HepG2 (cell line): ENCODE results near the gene LITAFD. TPM values are rescaled to one million over a fixed set of nuclear protein-coding genes. Genes with fewer than 3 reads are reported as not detected.

Experiments
- DZIP1 ChIP-seq: sonication (generic); formaldehyde crosslinking; IDR thresholded peaks from 2 replicates; pipeline ENCODE4 v1.5.0; 2020; ENCODE audit warnings: mild to moderate bottlenecking, missing genetic modification reagents
- SATB2 ChIP-seq: sonication (generic); formaldehyde crosslinking; IDR thresholded peaks from 2 replicates; pipeline ENCODE4 v1.5.0; 2020; ENCODE audit warnings: missing genetic modification reagents
- TBX3 ChIP-seq: fragments of 450-650 bp; IDR thresholded peaks from 2 replicates; pipeline ENCODE4 v1.6.1; 2017; ENCODE audit warnings: antibody characterized with exemption, mild to moderate bottlenecking, inconsistent platforms, borderline replicate concordance
- TEAD2 ChIP-seq: sonication (generic); formaldehyde crosslinking; IDR thresholded peaks from 2 replicates; pipeline ENCODE4 v1.9.0; 2021; ENCODE audit warnings: missing genetic modification reagents
- ZFP62 ChIP-seq: sonication (generic); formaldehyde crosslinking; IDR thresholded peaks from 2 replicates; pipeline ENCODE4 v1.4.0; 2020; ENCODE audit warnings: missing genetic modification reagents
- ZKSCAN1 ChIP-seq: fragments of 150-350 bp; IDR thresholded peaks from 2 replicates; pipeline ENCODE4 v1.6.1; 2014; ENCODE audit warnings: low read length
- ZNF34 ChIP-seq: sonication (generic); formaldehyde crosslinking; IDR thresholded peaks from 2 replicates; pipeline ENCODE4 v1.4.0; 2020; ENCODE audit warnings: mild to moderate bottlenecking, missing genetic modification reagents, borderline replicate concordance
- ZNF609 ChIP-seq: sonication (generic); formaldehyde crosslinking; IDR thresholded peaks from 2 replicates; pipeline ENCODE4 v1.4.0; 2020; ENCODE audit warnings: mild to moderate bottlenecking, missing genetic modification reagents, borderline replicate concordance
- polyA plus RNA-seq, 8 experiments: library from polyadenylated mRNA; depleted of rRNA in 3 of 8; stranded (reverse) in 7 of 8; unstranded in 1 of 8; fragments of >200 nt; fragmentation: Illumina TruSeq in 4 of 8; extraction: Trizol in 4 of 8; gene quantifications; 2 replicates each; pipeline versions ENCODE4 v1.2.1 to v1.2.3, GENCODE V29; 2011 to 2016; ENCODE audit warnings: low read depth in 4 of 8, missing spikeins in 1 of 8, mixed read lengths in 1 of 8; ENCODE audit not compliant: insufficient read depth in 1 of 8
- total RNA-seq, 5 experiments: library from RNA; depleted of rRNA; stranded (reverse); fragments of >200 nt; fragmentation: Illumina TruSeq; extraction: Trizol; gene quantifications; 2 replicates each; pipeline ENCODE4 v1.2.3, GENCODE V29; 2016; ENCODE audit warnings: low read depth in 1 of 5
- TF ChIP-seq, protein P1 (sequence below): sonication (generic); formaldehyde crosslinking; IDR thresholded peaks from 2 replicates; pipeline ENCODE4 v1.8.1; 2023; ENCODE audit warnings: missing genetic modification reagents, mild to moderate bottlenecking, borderline replicate concordance
- TF ChIP-seq, protein P2 (sequence below): IDR thresholded peaks from 2 replicates; pipeline ENCODE4 v1.6.1; 2016; ENCODE audit warnings: low read depth, borderline replicate concordance
- TF ChIP-seq, protein P3 (sequence below): sonication (generic); formaldehyde crosslinking; IDR thresholded peaks from 2 replicates; pipeline ENCODE4 v1.4.0; 2020; ENCODE audit warnings: mild to moderate bottlenecking, low read depth, missing genetic modification reagents
- TF ChIP-seq, protein P4 (sequence below): sonication (generic); formaldehyde crosslinking; conservative IDR thresholded peaks from 2 replicates; pipeline ENCODE4 v1.5.0; 2020; ENCODE audit warnings: missing genetic modification reagents
- TF ChIP-seq, protein P5 (sequence below): sonication (generic); formaldehyde crosslinking; IDR thresholded peaks from 2 replicates; pipeline ENCODE4 v1.9.0; 2021; ENCODE audit warnings: missing genetic modification reagents, mild to moderate bottlenecking, borderline replicate concordance
- TF ChIP-seq, protein P6 (sequence below): sonication (generic); formaldehyde crosslinking; IDR thresholded peaks from 2 replicates; pipeline ENCODE4 v1.5.0; 2020; ENCODE audit warnings: missing genetic modification reagents

Gene LITAFD
- total and polyA plus RNA-seq, 2 of the 13 experiments (the other 11 are each of a cell fraction or from before 2014, with no cell fraction given): not detected

DNA sequence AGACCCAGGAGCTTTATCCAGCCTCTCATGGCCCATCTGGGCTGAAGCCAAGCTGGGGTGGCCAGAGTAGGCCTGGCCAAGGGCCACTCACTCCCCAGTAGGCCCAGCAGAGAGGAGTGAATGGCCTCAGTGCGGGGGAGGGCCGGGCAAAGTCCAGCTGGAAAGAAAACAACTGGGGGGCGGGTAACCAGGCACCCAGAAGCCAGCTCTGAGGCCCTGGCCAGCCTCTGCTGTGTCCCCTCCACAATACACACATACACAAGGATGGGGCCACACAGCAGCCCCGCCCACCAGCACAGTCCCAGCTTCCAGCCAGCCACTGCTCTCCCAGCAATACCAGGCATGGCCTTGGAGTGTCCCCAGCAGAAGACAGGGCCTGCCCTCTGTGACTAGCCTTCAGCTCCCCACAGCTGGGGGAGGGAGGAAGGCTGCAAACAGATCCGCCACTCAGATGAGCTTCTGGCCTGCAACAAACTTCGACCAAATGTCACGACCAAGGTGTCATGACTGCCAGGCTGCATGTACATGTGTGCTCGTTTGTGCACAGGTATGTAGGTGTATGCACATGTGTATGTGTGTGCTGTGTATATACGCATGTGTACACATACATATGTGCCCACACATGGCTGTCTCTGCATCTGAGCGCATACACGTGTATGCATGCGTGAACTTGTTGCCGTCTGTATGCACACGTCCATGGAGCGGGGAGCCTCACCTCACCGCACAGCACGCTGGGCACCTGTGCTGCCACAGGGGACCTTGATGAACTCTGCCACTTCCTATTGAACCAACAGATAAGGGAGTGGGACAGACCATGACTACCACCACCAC lies 18.3 kb upstream of the LITAFD start (continued):
- TF ChIP-seq, protein P1, sequence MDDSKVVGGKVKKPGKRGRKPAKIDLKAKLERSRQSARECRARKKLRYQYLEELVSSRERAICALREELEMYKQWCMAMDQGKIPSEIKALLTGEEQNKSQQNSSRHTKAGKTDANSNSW (CRISPR knock-in tag): no peak
- TF ChIP-seq, protein P2, sequence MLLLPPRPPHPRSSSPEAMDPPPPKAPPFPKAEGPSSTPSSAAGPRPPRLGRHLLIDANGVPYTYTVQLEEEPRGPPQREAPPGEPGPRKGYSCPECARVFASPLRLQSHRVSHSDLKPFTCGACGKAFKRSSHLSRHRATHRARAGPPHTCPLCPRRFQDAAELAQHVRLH (CRISPR knock-in tag): peak; percentile 98
- TF ChIP-seq TEAD2 (no peak; the same call in none of the 2 replicates), ZKSCAN1 (peak; percentile 58; the same call in 1 of the 2 replicates), TBX3 (peak; percentile 91; the same call in 1 of the 2 replicates), SATB2 (CRISPR knock-in tag) (0 out of 2 replicates have a peak, but pooled peaks have one; percentile 91), ZNF34 (peak; percentile 93), DZIP1 (no peak), ZFP62 (CRISPR knock-in tag) (no peak), ZNF609 (CRISPR knock-in tag) (peak; percentile 96)
- TF ChIP-seq, protein P3, sequence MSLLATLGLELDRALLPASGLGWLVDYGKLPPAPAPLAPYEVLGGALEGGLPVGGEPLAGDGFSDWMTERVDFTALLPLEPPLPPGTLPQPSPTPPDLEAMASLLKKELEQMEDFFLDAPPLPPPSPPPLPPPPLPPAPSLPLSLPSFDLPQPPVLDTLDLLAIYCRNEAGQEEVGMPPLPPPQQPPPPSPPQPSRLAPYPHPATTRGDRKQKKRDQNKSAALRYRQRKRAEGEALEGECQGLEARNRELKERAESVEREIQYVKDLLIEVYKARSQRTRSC (CRISPR knock-in tag): peak; percentile 96
- TF ChIP-seq, protein P4, sequence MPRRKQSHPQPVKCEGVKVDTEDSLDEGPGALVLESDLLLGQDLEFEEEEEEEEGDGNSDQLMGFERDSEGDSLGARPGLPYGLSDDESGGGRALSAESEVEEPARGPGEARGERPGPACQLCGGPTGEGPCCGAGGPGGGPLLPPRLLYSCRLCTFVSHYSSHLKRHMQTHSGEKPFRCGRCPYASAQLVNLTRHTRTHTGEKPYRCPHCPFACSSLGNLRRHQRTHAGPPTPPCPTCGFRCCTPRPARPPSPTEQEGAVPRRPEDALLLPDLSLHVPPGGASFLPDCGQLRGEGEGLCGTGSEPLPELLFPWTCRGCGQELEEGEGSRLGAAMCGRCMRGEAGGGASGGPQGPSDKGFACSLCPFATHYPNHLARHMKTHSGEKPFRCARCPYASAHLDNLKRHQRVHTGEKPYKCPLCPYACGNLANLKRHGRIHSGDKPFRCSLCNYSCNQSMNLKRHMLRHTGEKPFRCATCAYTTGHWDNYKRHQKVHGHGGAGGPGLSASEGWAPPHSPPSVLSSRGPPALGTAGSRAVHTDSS: no peak
- TF ChIP-seq, protein P5, sequence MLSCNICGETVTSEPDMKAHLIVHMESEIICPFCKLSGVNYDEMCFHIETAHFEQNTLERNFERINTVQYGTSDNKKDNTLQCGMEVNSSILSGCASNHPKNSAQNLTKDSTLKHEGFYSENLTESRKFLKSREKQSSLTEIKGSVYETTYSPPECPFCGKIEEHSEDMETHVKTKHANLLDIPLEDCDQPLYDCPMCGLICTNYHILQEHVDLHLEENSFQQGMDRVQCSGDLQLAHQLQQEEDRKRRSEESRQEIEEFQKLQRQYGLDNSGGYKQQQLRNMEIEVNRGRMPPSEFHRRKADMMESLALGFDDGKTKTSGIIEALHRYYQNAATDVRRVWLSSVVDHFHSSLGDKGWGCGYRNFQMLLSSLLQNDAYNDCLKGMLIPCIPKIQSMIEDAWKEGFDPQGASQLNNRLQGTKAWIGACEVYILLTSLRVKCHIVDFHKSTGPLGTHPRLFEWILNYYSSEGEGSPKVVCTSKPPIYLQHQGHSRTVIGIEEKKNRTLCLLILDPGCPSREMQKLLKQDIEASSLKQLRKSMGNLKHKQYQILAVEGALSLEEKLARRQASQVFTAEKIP (CRISPR knock-in tag): no peak
- TF ChIP-seq, protein P6, sequence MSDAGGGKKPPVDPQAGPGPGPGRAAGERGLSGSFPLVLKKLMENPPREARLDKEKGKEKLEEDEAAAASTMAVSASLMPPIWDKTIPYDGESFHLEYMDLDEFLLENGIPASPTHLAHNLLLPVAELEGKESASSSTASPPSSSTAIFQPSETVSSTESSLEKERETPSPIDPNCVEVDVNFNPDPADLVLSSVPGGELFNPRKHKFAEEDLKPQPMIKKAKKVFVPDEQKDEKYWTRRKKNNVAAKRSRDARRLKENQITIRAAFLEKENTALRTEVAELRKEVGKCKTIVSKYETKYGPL (CRISPR knock-in tag): 0 out of 2 replicates have a peak, but pooled peaks have one; percentile 30
